Hematopoietic multipotent progenitor cell treated with erythropoietin and hydrocortisone succinate and interleukin-3 and kit ligand, for 6 days (in vitro differentiated cells): ENCODE data around the gene PARD3B.

Source experiments
- DNase-seq: peaks from one replicate; pipeline ENCODE4 v3.0.0-alpha.2; 2015

Gene PARD3B

DNA sequence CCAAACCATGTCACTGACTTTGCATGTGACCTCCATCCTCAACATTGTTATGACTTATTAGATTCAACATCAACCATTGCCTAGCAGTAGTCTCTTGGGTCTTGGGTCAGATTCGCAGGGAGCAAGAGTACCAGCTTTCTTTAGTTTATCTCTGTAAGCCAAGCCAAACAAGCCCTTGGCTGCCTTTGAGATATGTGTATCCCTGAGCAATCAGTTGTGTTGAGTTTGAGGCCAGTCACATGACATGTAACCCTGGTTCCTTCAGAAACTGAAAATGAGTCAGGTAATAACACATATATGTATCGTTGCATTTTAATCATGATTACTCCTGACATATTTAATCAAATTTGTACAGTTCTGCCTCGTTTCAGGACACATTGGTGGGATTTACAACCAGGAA, 173.3 kb downstream of the PARD3B start:
- no peak for DNase-seq

DNA sequence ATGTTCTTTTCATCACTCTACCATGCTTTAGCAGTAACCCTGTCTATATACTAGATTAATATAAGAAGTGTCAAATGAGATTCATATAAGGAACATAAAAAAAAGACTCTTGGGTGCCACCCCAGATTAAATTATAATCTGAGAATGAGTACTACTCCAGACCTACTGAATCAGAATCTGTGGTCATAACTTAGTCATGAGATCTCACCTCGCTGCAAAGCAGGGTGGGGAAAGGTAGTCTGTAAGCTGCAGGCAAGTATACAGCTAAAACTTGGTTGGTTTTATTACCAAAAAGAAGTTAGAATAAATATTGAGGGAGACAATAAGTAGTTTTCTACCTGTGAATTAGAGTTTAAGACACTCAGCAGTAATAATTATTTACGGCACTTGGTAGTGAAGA, 175.6 kb downstream of the PARD3B start:
- no peak for DNase-seq

DNA sequence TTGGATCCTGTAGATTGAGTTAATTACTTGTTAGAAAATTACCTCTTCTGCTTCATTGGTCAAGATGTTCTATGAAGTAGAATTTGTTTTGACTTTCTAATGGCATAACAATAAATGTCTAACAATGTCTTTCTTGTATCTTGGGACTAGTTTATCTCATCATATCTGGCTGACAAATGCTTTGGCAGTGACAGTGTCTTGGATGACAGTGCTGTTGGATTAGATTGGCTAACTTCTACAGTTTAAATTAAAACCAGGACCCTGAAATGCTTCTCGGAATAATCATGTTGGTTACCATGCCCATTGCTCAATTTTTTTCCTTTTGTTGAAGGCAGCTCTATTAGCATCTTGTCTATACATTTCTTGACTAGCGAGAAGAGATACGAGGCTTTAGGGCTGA, 176.9 kb downstream of the PARD3B start:
- DNase-seq: no peak

DNA sequence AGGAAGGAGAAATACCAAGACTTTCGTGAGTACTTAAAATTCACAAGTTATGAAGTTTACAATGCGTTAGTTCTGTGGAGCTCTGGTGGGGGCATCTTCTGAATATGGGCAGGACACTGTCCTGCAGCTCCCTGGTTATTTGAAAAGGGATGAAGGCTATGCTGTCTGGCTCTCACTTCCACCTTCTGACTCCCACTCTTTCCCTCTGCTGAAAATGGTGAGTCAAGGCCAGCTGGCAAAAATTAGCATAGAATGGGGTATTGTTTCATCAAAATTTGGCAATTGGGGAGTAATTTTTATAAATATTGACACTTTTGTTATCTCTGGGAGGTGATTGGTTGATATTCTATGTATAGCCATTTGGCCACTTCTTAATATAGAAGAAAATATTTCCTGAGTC, 177.4 kb downstream of the PARD3B start:
- no peak for DNase-seq

DNA sequence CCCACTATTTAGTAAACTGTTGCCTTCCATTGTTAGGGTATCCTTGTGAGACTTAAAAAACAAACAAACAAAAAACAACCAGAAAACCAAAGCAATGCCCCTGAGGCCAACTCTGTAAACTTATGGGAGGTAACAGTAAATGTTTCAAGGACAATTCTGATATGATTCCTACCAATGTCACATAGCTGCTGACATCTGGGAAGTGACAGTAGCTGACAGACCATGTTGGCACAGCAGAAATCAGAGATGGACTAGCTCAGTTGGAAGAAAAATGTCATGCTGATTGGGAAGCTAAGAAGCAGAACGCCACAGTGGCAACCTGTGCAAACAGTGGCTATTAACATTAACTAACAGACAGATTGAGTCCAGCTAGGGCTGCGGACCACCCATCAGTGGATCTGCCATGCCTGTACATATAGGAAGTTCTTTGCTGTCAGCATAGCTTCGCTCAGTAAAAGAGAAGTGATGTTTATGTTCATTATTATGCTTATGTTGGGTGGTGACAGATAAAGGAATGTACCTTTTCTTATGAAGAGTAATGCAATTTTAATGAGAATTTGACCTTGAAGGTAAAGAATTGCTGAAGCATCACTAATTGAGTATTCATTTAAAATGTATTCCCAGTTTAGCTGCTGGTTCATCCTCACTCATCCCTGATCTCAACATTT, 180.6 kb downstream of the PARD3B start:
- DNase-seq: no peak

DNA sequence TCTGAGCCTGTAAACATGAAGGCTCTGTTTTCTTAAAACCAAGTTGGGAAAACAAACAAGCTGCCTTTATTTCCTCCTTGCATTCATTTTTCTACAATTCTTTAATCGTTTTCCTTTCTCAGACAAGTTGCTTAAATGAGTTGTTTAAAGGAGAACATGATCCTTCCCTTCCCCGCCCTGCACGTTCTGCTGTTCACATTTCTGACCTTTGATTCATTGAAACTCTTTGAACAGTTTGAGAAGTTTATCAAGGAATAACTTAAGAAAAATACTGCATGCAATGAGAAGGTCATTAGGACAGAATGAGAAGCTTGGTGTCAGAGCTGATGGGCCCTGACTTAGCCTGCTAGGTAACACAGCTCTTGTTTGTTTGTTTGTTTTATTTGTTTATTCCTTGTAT, 181.6 kb downstream of the PARD3B start:
- no peak for DNase-seq

DNA sequence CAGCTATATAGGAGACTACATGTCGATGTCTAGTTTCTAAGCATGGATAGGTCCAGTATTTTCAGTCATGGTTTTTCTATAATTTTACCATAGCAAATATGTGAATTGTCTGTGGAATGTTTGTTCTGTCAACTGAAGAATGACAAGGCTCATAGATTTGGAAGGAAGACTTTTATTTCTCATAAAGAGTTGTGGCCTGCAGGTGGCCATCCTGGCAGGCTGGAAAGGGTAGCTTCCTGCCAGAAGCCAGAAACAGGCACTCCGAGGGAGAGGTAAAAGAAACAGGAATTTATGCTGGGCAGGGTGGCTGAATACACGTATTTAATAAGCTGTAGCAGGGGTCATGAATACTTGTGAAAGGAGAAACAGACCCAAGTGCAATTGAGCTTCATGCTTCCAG, 182.1 kb downstream of the PARD3B start:
- no peak for DNase-seq

DNA sequence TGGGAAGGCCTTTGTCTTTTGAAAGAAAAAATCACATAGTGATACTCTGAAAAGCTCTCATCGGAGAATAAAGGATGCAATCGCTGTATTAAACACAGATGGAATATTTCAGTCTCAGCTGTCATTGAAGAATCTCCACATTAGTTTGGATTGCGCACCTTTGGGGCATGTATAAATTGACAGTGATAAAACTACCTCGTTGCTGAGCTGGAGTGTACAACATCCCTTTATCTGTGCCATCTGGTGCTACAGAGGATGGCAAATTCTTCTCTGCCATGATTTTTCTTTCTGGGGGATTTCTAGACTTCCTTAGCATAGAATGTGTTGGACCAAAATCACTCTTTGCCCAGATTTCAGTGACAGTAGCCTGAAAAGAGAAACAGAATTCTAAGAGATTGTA, 185.3 kb downstream of the PARD3B start:
- DNase-seq: no peak

DNA sequence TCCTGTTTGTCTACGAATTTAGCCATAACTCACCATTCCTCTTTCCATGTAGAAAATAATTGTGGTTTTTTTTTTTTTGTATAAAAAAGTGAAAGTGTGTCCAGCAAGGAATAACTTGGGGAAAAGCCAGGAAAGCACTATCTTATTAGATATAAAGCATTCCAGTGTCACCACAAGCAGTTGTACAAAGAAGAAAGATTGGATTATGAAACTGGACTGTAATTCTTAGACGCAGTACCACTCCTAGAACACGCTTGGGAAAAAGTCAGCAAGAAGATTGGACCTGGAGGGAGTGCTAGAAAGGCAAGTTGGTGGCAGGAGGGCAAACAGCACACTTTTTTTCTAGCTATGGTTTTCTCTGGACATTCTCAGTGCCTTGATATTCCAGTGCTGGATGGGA, 186.7 kb downstream of the PARD3B start:
- no peak for DNase-seq

DNA sequence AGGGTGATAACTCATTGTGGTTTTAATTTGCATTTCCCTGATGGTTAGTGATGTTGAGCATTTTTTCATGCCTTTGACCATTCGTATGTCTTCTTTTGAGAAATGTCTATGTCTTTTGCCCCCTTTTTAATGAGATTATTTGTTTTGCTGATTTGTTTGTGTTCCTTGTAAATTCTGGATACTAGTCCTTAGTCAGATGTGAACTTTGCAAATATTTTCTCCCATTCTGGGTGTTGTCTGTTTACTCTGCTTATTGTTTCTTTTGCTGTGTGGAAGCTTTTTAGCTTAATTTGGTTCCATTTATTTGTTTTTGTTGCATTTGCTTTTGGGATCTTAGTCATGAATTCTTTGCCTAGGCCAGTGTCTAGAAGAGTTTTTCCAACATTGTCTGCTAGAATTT, 192.0 kb downstream of the PARD3B start:
- no peak for DNase-seq

DNA sequence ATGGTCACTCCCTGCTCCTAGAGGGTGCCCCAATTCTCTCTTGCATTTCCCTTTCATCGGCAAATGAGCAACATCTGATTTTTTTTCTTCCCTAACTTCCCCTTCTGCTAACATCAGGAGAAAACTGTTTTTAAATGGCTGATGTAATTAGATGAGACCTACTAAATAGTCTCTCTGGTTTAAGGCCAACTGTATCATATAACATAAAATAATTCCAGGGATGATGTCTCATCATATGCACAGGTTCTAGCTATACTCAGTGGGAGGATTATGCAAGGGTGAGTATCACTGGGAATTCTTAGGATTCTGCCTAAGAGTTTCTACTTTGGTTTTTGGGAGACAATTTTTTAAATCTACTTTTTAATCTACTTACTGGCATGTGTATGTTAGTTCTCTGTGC, 193.4 kb downstream of the PARD3B start:
- no peak for DNase-seq

DNA sequence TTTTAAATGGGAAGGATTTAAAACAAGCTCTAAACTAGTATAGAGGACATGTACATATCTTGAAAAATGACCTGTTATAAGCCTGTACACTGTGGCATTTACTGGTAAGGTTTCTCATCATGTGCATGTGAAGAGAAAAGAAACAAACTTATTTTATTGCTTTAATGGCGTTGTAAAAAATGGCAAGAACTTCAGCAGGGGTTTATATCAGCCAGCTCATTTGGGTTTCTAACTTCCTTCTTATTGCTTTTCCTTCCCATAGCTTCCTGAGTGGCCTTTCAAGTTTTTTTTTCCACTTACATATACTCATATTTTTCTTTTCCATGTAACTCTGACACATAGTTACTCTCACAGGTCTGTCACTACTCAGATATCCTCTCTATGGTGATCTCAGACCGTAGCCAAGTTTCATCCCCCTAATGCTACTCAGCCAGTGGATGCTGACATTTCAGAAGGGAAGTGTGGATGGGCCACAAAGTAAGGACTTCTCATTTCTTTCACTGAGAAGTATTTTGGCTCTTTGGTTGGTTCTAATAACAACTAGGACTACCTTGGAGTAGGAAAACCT, 198.2 kb downstream of the PARD3B start:
- no peak for DNase-seq

DNA sequence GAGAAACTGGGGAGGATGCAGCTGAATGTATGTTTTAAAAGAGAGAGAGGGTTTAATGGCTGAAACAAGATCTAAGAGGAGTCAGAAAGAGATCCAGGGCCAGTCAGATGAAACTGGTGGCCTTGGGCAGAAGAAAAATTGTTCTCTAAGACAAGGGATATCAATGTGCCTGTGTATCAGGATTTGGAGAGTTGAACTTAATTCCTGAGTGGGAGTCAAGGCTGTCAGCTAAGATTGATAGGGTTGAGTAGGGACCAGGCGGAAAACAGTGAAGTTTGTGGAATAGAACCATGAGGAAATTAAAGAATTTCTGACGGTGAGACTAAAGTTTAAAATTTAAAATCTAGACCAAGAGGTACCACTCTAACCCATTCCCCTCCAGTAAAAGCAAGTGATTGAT, 199.2 kb downstream of the PARD3B start:
- DNase-seq: no peak

DNA sequence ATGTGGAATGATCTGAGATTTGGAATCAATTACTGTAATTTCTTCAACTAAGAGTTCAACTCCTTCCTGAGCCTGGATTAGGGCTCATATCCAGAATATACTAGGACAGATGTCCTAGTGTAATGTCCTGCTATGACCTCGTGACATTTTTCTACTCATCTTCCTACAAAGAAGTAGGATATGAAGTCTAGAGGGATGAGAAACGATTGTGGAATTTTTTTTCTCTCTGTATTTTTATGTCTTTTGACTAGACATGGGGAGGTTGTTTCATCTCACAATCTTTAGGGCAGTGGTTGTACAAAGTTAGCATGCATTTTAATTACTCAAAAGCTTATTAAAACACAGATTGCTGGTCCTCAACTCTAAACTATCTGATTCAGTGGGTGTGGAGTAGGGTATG, 203.0 kb downstream of the PARD3B start:
- no peak for DNase-seq

DNA sequence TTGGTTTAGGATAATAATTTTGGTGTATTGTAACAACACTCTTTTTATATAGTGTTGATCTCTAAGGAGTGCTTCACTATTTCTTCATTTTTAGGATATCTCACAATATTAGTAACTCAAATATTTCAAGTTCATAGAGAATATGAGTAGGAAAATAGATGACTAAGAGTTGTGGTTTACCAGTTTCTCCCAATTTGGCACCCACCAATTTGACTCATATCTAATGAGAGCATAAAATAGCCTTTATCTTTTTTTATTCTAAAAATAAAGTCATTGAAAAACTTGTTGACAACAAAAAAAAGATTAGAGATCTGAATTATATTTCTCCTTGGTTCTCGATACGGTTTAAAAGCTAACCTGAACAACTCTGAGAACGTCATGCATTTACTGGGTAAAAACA, 204.0 kb downstream of the PARD3B start:
- DNase-seq: no peak

DNA sequence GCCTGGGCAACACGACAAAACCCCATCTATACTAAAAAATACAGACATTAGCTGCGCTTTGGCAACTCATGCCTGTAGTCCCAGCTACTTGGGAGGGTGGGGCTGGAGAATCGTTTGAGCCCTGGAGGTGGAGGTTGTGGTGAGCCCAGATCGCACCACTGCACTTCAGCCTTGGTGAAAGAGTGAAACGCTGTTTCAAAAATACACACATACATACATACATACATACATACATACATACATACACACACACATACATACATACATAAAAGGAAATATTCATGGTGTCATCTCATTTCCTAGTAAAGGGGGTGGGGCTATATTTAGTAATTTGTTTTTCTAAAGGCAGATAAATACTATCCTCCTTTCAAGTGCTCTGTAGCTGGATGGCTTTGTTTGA, 205.1 kb downstream of the PARD3B start:
- DNase-seq: no peak

DNA sequence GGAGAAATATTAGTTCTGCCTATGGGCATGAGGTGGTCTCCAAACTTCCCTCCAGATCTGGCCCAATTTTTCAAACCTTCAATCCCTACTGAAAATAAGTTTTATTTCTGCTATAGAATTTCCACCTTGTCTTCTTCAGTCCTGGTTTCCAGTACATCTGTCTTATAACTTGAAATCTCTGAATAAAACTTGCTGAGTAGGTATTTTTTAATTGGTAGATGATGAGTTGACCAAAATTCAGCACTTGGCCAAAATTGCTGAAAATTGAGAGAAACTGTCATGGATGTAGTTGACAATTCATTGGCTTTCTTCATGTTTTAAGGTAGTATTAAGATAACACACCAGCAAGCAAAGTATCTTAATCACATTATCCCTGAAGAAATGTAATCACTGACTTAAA, 206.2 kb downstream of the PARD3B start:
- DNase-seq: no peak

DNA sequence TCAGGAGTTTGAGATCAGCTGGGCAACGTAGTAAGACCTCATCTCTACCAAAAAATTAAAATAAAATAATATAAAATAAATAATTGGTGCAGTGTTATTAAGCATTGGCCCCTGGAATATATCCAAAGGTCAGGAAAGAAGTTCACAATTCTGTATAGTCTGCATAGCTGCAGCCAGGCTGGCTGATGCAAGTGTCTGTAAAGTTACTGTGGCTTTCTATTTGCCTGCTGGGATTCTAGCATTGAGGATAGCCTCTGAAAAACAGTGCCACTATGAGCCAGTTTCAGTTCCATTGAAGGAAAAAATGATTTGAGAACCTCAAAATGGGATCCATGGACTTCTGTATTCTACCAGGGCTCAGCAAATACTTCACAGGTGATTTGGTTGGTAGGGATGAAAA, 208.6 kb downstream of the PARD3B start:
- DNase-seq: no peak

DNA sequence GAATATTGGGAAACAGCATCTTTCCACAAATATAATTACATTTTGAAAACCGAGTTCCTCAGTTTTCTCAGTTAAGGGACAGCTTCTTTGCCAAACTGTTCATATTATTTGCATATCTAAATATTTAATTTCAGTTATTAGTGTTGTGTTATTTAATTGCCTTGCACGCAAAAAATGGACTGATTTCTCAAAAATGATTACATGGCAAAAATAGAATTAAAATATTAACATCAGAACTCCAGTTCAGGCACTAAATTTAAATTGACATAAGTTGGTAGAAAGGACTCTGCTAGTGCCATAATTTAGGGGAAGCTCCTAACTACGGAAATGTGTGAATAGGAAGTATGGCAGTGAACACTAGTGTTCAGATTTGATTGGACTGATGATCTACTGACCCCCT, 209.6 kb downstream of the PARD3B start:
- no peak for DNase-seq

DNA sequence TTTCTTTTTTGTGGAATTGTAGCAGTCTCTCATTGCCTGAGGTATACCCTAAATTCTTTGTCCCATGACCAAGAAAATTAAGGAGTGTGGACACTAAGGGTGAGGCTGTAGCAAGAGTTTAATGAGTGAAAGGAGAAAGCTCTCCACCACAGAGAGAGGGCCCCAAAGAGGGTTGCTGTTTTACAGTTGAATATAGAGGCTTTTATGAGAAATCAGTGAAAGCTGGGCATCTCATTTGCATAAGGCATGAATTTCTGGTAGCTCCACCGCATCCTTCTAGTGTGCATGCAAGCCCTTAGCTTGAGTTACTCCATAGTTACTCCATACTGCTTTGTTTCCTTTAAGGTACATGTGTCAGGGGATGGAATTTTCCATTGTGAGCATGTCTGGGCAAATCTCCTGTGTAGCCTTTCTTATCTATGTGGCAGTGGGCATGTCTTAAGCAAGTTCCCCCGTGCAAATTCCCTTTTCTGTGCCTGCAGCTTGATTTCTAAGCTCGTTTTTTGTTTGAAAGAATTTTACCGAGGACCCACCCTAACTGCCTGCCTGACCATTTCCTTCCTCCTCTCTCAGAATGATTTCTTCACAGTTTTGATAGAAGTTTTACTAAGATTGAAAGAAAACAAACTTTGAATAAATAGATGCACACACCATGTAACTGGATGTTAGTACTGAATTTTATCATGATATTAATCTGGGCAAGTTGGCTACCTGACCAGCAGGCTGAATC, 218.9 kb downstream of the PARD3B start:
- DNase-seq: no peak

DNA sequence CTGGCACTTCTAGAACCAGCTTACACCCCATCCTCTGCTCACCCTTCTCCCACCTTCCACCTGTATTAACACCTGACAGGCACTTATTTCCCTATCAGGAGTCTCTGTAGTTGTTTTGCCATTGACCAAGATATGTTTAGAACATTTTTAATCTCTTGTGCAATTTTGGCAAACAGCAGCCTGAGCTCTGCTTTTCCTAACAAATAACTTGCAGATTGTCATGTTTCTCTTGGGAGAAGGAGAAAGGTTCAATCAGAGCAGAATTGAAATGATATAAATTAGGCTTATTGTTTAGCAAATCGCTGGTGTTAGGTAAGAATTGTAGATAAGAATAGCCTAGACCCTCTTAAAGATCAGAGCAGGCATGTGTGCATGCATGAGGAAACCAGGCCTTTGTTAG, 225.5 kb downstream of the PARD3B start:
- DNase-seq: no peak

DNA sequence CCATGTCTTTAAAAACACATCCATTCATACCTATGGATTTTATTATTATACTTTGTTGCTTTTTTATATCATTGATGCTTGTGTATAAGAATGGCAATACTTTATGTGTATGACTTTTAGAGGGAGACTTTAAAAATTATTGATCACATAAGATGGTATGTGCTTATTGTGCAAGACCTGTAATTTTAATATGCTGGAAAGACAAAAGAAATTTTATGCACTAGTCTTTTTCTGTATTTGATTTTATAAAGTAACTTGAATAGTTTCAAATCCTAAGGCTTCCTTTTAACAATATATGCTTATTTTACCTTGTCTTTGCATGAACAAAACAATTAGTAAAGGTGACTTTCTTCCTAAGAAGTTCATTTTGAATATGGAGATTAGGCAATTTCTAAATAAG, 226.4 kb downstream of the PARD3B start:
- DNase-seq: no peak

DNA sequence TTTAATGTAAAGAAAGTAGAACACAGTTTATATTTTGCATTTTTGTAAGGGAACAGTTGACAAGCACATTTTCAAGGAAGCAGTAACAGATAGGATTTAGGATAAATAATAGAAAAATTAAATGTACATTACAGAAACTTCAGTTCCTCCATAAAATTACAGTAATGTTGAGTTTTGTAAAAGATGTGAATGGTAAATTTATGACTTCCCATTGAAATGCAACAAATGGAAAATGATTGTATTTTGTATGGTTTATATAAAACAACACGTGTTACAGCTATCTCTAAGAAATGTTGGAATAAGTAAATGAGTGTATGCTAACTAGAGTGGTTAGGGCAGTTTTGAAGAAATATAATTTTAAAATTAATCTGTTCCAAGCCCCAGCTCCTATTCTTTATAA, 227.3 kb downstream of the PARD3B start:
- no peak for DNase-seq

DNA sequence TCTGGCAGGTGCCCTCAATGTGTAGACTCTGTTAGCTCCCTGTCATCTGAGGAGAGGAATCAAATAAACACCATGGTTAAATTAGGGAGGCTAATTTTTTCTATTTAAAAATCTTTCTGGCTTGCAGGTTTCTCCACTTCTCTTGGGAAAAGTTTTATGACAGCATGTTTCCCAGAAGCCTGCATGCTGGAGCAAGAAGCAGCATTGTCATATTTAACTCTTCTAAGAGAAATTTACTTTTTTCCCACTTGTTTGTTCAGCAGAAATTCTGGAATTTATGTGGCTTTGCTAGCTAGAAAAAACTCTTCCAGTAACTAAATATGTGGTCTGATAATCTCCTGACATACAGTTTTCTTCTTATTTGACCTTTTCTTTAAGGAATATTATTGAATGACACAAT, 230.5 kb downstream of the PARD3B start:
- no peak for DNase-seq
